ENCODE data around the gene TOMM6. TPM values are rescaled to one million over a fixed set of nuclear protein-coding genes. Genes with fewer than 3 reads are reported as not detected.

Gene TOMM6
- total and polyA plus RNA-seq, 4 donors: 43.5 to 313 (median 204) TPM

- DNase-seq (no peak), ATAC-seq (ENCODE audit: insufficient read depth, low FRiP score) (no peak)
- TF ChIP-seq, protein P1, sequence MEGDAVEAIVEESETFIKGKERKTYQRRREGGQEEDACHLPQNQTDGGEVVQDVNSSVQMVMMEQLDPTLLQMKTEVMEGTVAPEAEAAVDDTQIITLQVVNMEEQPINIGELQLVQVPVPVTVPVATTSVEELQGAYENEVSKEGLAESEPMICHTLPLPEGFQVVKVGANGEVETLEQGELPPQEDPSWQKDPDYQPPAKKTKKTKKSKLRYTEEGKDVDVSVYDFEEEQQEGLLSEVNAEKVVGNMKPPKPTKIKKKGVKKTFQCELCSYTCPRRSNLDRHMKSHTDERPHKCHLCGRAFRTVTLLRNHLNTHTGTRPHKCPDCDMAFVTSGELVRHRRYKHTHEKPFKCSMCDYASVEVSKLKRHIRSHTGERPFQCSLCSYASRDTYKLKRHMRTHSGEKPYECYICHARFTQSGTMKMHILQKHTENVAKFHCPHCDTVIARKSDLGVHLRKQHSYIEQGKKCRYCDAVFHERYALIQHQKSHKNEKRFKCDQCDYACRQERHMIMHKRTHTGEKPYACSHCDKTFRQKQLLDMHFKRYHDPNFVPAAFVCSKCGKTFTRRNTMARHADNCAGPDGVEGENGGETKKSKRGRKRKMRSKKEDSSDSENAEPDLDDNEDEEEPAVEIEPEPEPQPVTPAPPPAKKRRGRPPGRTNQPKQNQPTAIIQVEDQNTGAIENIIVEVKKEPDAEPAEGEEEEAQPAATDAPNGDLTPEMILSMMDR (IDR thresholded peaks at IDR 0.05; ENCODE audit: control extremely low read depth, extremely low read depth): no peak
- H3K27ac ChIP-seq (ENCODE audit: low read depth in 1 of 2, low read length in 1 of 2): no peak overlapping the region
- H3K9me3 ChIP-seq (ENCODE audit: control insufficient read depth in 4 of 4, insufficient read depth in 3 of 4, low read length in 3 of 4): no peaks in the 10 kb centered on the region
- no peaks in the 10 kb centered on the region for H3K27me3 ChIP-seq (ENCODE audit: control insufficient read depth in 3 of 3, insufficient read depth in 3 of 3, low read length in 2 of 3)
- H3K4me3 ChIP-seq: no peak overlapping the region
- WGBS, 2 donors: 80 to 91% methylated on average over 2 of the region's 2 CpGs
- peaks cover 5 to 13% (median 7%) of the 10 kb centered on the region in 4 donors for H3K36me3 ChIP-seq (ENCODE audit: control insufficient read depth in 4 of 4, insufficient read depth in 4 of 4, low read length in 4 of 4)
- H3K4me1 ChIP-seq (ENCODE audit: control insufficient read depth in 5 of 5, insufficient read depth in 5 of 5, low read length in 5 of 5): no peaks in the 10 kb centered on the region
- H3K9ac ChIP-seq (ENCODE audit: insufficient read depth in 1 of 2, low read length in 2 of 2): no peak overlapping the region
Measured at GRCh38 chr6:41799559-41799911, 12.0 kb downstream of the TOMM6 start.

- WGBS, 2 donors: 85 to 88% methylated on average over 2 of the region's 2 CpGs
- Histone ChIP-seq H3K4me3 (no peak overlapping the region), H3K4me1 (ENCODE audit: control insufficient read depth in 5 of 5, insufficient read depth in 5 of 5, low read length in 5 of 5) (no peaks in the 10 kb centered on the region), H3K9ac (ENCODE audit: insufficient read depth in 1 of 2, low read length in 2 of 2) (no peak overlapping the region), H3K36me3 (ENCODE audit: control insufficient read depth in 4 of 4, insufficient read depth in 4 of 4, low read length in 4 of 4) (peaks cover 3 to 15% (median 7%) of the 10 kb centered on the region in 4 donors), H3K27me3 (ENCODE audit: control insufficient read depth in 3 of 3, insufficient read depth in 3 of 3, low read length in 2 of 3) (no peaks in the 10 kb centered on the region), H3K27ac (ENCODE audit: low read depth in 1 of 2, low read length in 1 of 2) (no peak overlapping the region), H3K9me3 (ENCODE audit: control insufficient read depth in 4 of 4, insufficient read depth in 3 of 4, low read length in 3 of 4) (no peaks in the 10 kb centered on the region)
- TF ChIP-seq, protein P1 (IDR thresholded peaks at IDR 0.05; ENCODE audit: control extremely low read depth, extremely low read depth): no peak
- ATAC-seq (ENCODE audit: insufficient read depth, low FRiP score) (no peak), DNase-seq (no peak)
Measured at GRCh38 chr6:41801380-41801779, 13.9 kb downstream of the TOMM6 start.

- H3K4me1 ChIP-seq (ENCODE audit: control insufficient read depth in 5 of 5, insufficient read depth in 5 of 5, low read length in 5 of 5): no peaks in the 10 kb centered on the region
- ATAC-seq (ENCODE audit: insufficient read depth, low FRiP score): no peak
- no peak overlapping the region for H3K27ac ChIP-seq (ENCODE audit: low read depth in 1 of 2, low read length in 1 of 2)
- DNase-seq: no peak
- no peak overlapping the region for H3K9ac ChIP-seq (ENCODE audit: insufficient read depth in 1 of 2, low read length in 2 of 2)
- no peak overlapping the region for H3K4me3 ChIP-seq
- TF ChIP-seq, protein P1 (IDR thresholded peaks at IDR 0.05; ENCODE audit: control extremely low read depth, extremely low read depth): no peak
- H3K9me3 ChIP-seq (ENCODE audit: control insufficient read depth in 4 of 4, insufficient read depth in 3 of 4, low read length in 3 of 4): no peaks in the 10 kb centered on the region
- 96 to 98% methylated on average over 69 to 74 of the region's 74 CpGs for WGBS, 2 donors
- H3K27me3 ChIP-seq (ENCODE audit: control insufficient read depth in 3 of 3, insufficient read depth in 3 of 3, low read length in 2 of 3): no peaks in the 10 kb centered on the region
- H3K36me3 ChIP-seq (ENCODE audit: control insufficient read depth in 4 of 4, insufficient read depth in 4 of 4, low read length in 4 of 4): peaks cover 0 to 13% (median 2%) of the 10 kb centered on the region in 4 donors
Measured at GRCh38 chr6:41805830-41806774, 18.6 kb downstream of the TOMM6 start.

All from lung (tissue), 12 donors.